ENCODE measurements around the gene MEF2B. TPM values are rescaled to one million over a fixed set of nuclear protein-coding genes. Genes with fewer than 3 reads are reported as not detected.

Gene MEF2B
- total and polyA plus RNA-seq, 12 donors = 0.42 to 6.0 (median 1.4) TPM; not detected in 4

DNA sequence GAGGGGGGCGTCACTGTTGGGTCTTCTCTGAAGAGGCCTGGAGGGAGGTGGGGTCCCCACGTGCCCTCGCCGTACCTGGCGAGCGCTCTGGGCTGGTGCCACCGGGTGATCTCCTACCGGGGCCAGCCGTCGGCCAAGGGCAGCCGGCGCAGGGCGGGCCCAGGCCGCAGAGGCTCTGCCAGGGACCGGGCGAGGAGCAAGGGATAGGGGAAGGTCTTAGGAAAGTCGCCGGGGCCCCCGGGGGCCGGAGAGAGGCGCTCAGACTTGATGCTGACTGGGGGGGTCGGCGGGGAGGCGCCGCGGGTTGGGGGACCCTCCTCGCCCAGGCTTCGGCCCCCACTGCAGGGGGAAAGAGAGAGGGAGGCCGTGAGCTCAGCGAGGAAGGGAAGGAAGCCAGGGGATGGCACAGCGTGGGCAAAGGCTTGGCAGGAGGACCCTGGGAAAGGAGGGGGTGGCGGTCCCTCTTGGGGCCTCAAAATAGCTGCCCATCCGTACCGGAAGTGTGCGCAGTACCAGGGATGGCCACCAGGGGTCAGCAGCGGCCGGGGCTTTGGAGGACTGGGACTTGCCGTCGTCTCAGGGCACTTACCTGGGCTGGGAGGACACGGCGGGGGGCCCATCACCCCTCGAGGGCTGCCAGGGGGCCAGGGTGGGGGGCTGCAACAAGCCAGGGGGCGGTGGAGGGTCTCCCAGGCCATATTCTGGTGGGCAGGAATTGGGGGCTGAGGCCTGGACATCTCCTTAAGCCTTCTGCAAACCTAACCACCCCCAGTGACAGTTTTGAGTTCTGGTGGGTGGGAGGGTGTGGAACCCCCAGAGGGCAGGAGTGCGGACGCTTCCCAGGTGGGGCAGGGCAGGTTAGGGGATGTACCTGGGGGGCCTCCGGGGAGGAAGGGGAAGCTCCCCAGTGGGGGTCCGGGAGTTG is 24.1 kb downstream of the MEF2B start:
- no peak overlapping the region for H3K27ac ChIP-seq
- intact Hi-C loops (cut with DNase I) = loop anchor here (10.0 kb wide), 2 partner anchors 91 to 199 kb away; no protein-coding TSS in a partner anchor
- peak; percentile 66 to 90 (median 78) for DNase-seq
- no peaks in the 10 kb centered on the region for H3K4me1 ChIP-seq (replicated peaks in 1 of 2)
- no peak overlapping the region for H3K4me3 ChIP-seq
- no peaks in the 10 kb centered on the region for H3K27me3 ChIP-seq
- H3K9me3 ChIP-seq (replicated peaks in 1 of 3) = no peaks in the 10 kb centered on the region
- 20 to 32% (median 27%) methylated on average over 16 to 47 of the region's 47 CpGs for WGBS, 4 donors
- H3K36me3 ChIP-seq (replicated peaks in 1 of 2) = no peaks in the 10 kb centered on the region
- TF ChIP-seq POLR2A (IDR thresholded peaks at IDR 0.05) (no peak), CTCF (IDR thresholded peaks at IDR 0.05) (peak; percentile 81 to 99 (median 92))

- 74 to 83% (median 77%) methylated on average over 12 to 17 of the region's 17 CpGs for WGBS, 4 donors
- TF ChIP-seq CTCF (IDR thresholded peaks at IDR 0.05) (no peak), POLR2A (IDR thresholded peaks at IDR 0.05) (no peak)
- no peak overlapping the region for H3K4me3 ChIP-seq
- no peaks in the 10 kb centered on the region for H3K9me3 ChIP-seq (replicated peaks in 1 of 3)
- intact Hi-C loops (cut with DNase I) = loop anchor here (10.0 kb wide), 2 partner anchors 90 to 200 kb away; no protein-coding TSS in a partner anchor
- no peaks in the 10 kb centered on the region for H3K27me3 ChIP-seq
- no peak for DNase-seq
- no peaks in the 10 kb centered on the region for H3K4me1 ChIP-seq (replicated peaks in 1 of 2)
- H3K27ac ChIP-seq = no peak overlapping the region
- H3K36me3 ChIP-seq (replicated peaks in 1 of 2) = no peaks in the 10 kb centered on the region
Measured at GRCh38 chr19:19145281-19145680, 24.8 kb downstream of the MEF2B start.

GRCh38 chr19:19142347-19142746 is 27.7 kb downstream of the MEF2B start:
- intact Hi-C loops (cut with DNase I) = loop anchor here (10.0 kb wide), 2 partner anchors 88 to 202 kb away; no protein-coding TSS in a partner anchor
- H3K4me3 ChIP-seq = no peak overlapping the region
- H3K27ac ChIP-seq = no peak overlapping the region
- WGBS, 4 donors = 86 to 91% (median 87%) methylated on average over 12 of the region's 12 CpGs
- no peak for TF ChIP-seq POLR2A (IDR thresholded peaks at IDR 0.05)
- TF ChIP-seq CTCF (IDR thresholded peaks at IDR 0.05) = no peak
- H3K4me1 ChIP-seq (replicated peaks in 1 of 2) = peaks cover 4 to 6% of the 10 kb centered on the region in 2 donors
- no peaks in the 10 kb centered on the region for H3K9me3 ChIP-seq (replicated peaks in 1 of 3)
- no peak for DNase-seq
- H3K27me3 ChIP-seq = no peaks in the 10 kb centered on the region
- no peaks in the 10 kb centered on the region for H3K36me3 ChIP-seq (replicated peaks in 1 of 2)

DNA sequence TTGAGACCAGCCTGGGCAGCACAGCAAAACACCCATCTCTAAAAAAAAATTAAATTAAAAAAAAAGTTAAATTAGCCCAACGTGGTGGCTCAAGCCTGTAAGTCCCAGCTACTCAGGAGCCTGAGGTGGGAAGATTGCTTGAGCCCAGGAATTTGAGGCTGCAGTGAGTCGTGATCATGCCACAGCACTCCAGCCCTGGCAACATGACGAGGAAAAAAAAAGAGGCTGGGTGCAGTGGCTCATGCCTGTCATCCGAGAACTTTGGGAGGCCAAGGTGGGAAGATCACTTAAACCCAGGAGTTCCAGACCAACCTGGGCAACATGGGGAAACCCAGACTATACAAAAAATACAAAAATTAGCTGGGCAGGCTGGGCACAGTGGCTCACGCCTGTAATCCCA is 29.6 kb downstream of the MEF2B start:
- DNase-seq = no peak
- intact Hi-C loops (cut with DNase I) = loop anchor here (10.0 kb wide), 2 partner anchors 86 to 204 kb away; no protein-coding TSS in a partner anchor
- H3K27me3 ChIP-seq = no peaks in the 10 kb centered on the region
- H3K36me3 ChIP-seq (replicated peaks in 1 of 2) = no peaks in the 10 kb centered on the region
- WGBS, 4 donors = 56 to 64% (median 61%) methylated on average over 5 of the region's 5 CpGs
- H3K9me3 ChIP-seq (replicated peaks in 1 of 3) = no peaks in the 10 kb centered on the region
- H3K4me1 ChIP-seq (replicated peaks in 1 of 2) = peaks cover 6 to 9% of the 10 kb centered on the region in 2 donors
- no peak overlapping the region for H3K4me3 ChIP-seq
- TF ChIP-seq CTCF (IDR thresholded peaks at IDR 0.05) = no peak
- no peak for TF ChIP-seq POLR2A (IDR thresholded peaks at IDR 0.05)
- no peak overlapping the region for H3K27ac ChIP-seq

All from adrenal gland (tissue), 12 donors.